HepG2 (cell line): ENCODE results near the gene GDAP1L1. TPM values are rescaled to one million over a fixed set of nuclear protein-coding genes. Genes with fewer than 3 reads are reported as not detected.

ENCODE experiments used
- ATAC-seq: fragments of 200-7000 bp; cut with Tn5 transposase; 3 replicates; pipeline ENCODE4 v1.9.1; 2020; ENCODE audit warnings: mild to moderate bottlenecking, moderate library complexity
- BruUV-seq: library from RNA; stranded (reverse); fragments of 400-500 nt; replicated peaks from 2 replicates; lab custom pipeline; 2021; lab: Mats Ljungman, UMichigan
- CTCF ChIA-PET: fragments of 300-600 bp; formaldehyde crosslinking; extraction: SDS; loops from one replicate; lab custom pipeline; 2021; ENCODE audit warnings: low total read pairs, inconsistent platforms, low intra/inter-chr PET ratio; lab: Yijun Ruan, JAX
- POLR2A ChIA-PET: fragments of 350-600 bp; sonication (Branson Sonifier 250); formaldehyde crosslinking; loops from one replicate; lab custom pipeline; 2020; ENCODE audit warnings: antibody characterized with exemption, inconsistent platforms; lab: Yijun Ruan, JAX
- DNase-seq: peaks from one replicate; pipeline ENCODE4 v3.0.0-alpha.2; 2015; ENCODE audit warnings: low spot score
- FAIRE-seq: peaks from 3 replicates; lab custom pipeline; 2011; peaks lifted over from hg19 to GRCh38; lab: Jason Lieb, UNC
- H2AFZ ChIP-seq: one replicate; pipeline ENCODE4 v1.6.1; 2011; ENCODE audit warnings: low read length, inconsistent platforms
- H3K27ac ChIP-seq: fragments of 300-600 bp; 3 replicates; pipeline ENCODE4 v1.8.0; 2011; ENCODE audit warnings: mixed run types, mild to moderate bottlenecking, mixed read lengths, low read length, inconsistent platforms; ENCODE audit not compliant: insufficient read depth; ENCODE audit errors: extremely low read length
- H3K27me3 ChIP-seq, 2 experiments: fragments of 200-600 bp in 1 of 2; 2 replicates in 1 of 2; 3 replicates in 1 of 2; pipeline versions ENCODE4 v1.6.0 to v1.8.0; 2011; ENCODE audit warnings: low read length in 2 of 2, mild to moderate bottlenecking in 2 of 2, moderate library complexity in 2 of 2, inconsistent platforms in 1 of 2; ENCODE audit not compliant: insufficient read depth in 2 of 2, control insufficient read depth in 1 of 2
- H3K36me3 ChIP-seq, 2 experiments: fragments of 200-600 bp in 1 of 2; replicated peaks in 1 of 2; 2 replicates in 1 of 2; 3 replicates in 1 of 2; pipeline versions ENCODE4 v1.5.1 to v1.8.0; 2011; ENCODE audit warnings: low read length in 2 of 2, inconsistent platforms in 1 of 2; ENCODE audit not compliant: insufficient read depth in 2 of 2, control insufficient read depth in 1 of 2
- H3K4me1 ChIP-seq: 2 replicates; pipeline ENCODE4 v1.5.1; 2012; ENCODE audit warnings: low read length, inconsistent platforms; ENCODE audit not compliant: insufficient read depth
- H3K4me2 ChIP-seq: 2 replicates; pipeline ENCODE4 v1.6.0; 2011; ENCODE audit warnings: low read depth, low read length, inconsistent platforms
- H3K4me3 ChIP-seq, 3 experiments: fragments of 200-600 bp in 1 of 3; sonication (generic), shearing (Covaris generic) in 1 of 3; replicated peaks in 1 of 3; 2 replicates each; pipeline ENCODE4 v1.5.1; 2011 to 2016; ENCODE audit warnings: low read length in 3 of 3, inconsistent platforms in 2 of 3, low read depth in 2 of 3, mild to moderate bottlenecking in 2 of 3, control low read depth in 1 of 3, mixed read lengths in 1 of 3; ENCODE audit not compliant: insufficient read depth in 1 of 3
- H3K79me2 ChIP-seq: one replicate; pipeline ENCODE4 v1.6.1; 2011; ENCODE audit warnings: low read length, inconsistent platforms; ENCODE audit not compliant: insufficient read depth
- H3K9ac ChIP-seq: 2 replicates; pipeline ENCODE4 v1.6.0; 2011; ENCODE audit warnings: mild to moderate bottlenecking, low read depth, low read length, inconsistent platforms; ENCODE audit not compliant: insufficient read depth
- H3K9me3 ChIP-seq: 2 replicates; pipeline ENCODE4 v1.5.1; 2012; ENCODE audit warnings: mild to moderate bottlenecking, low read length
- H4K20me1 ChIP-seq: 2 replicates; pipeline ENCODE4 v1.6.0; 2011; ENCODE audit warnings: inconsistent platforms, mild to moderate bottlenecking, low read length, moderate library complexity; ENCODE audit not compliant: insufficient read depth
- GATA4 ChIP-seq: sonication (generic); IDR thresholded peaks from 2 replicates; pipeline ENCODE4 v1.6.1; 2016; ENCODE audit warnings: antibody characterized with exemption, low read depth, borderline replicate concordance
- GFI1 ChIP-seq: sonication (generic); formaldehyde crosslinking; IDR thresholded peaks from 2 replicates; pipeline ENCODE4 v1.5.0; 2020; ENCODE audit warnings: missing genetic modification reagents, mild to moderate bottlenecking, borderline replicate concordance
- MYC ChIP-seq: sonication (generic); formaldehyde crosslinking; IDR thresholded peaks from 2 replicates; pipeline ENCODE4 v1.9.0; 2021; ENCODE audit warnings: missing genetic modification reagents, borderline replicate concordance
- PAWR ChIP-seq: sonication (generic); formaldehyde crosslinking; IDR thresholded peaks from 2 replicates; pipeline ENCODE4 v1.4.0; 2020; ENCODE audit warnings: missing genetic modification reagents, mild to moderate bottlenecking, borderline replicate concordance
- PAX8 ChIP-seq: sonication (generic); formaldehyde crosslinking; IDR thresholded peaks from 2 replicates; pipeline ENCODE4 v1.8.0; 2022; ENCODE audit warnings: mild to moderate bottlenecking, missing genetic modification reagents, borderline replicate concordance
- THAP11 ChIP-seq: IDR thresholded peaks from 2 replicates; pipeline ENCODE4 v1.6.1; 2016; ENCODE audit warnings: missing biosample characterization, missing genetic modification reagents
- ZMYM3 ChIP-seq: sonication (generic); formaldehyde crosslinking; IDR thresholded peaks from 2 replicates; pipeline ENCODE4 v1.5.1; 2020; ENCODE audit warnings: mild to moderate bottlenecking, missing genetic modification reagents
- ZNF143 ChIP-seq: sonication (generic); formaldehyde crosslinking; IDR thresholded peaks from 2 replicates; pipeline ENCODE4 v1.4.0; 2020; ENCODE audit warnings: missing genetic modification reagents
- ZNF703 ChIP-seq: sonication (generic); formaldehyde crosslinking; IDR thresholded peaks from 2 replicates; pipeline ENCODE4 v1.5.1; 2020; ENCODE audit warnings: missing genetic modification reagents, mild to moderate bottlenecking, moderate library complexity, borderline replicate concordance
- ZNF768 ChIP-seq: sonication (generic); formaldehyde crosslinking; IDR thresholded peaks from 2 replicates; pipeline ENCODE4 v1.4.0; 2020; ENCODE audit warnings: missing genetic modification reagents
- ZUFSP ChIP-seq: sonication (generic); formaldehyde crosslinking; IDR thresholded peaks from 2 replicates; pipeline ENCODE4 v1.9.0; 2021; ENCODE audit warnings: missing genetic modification reagents, mild to moderate bottlenecking, borderline replicate concordance
- WGBS: methylation state at CpG from one replicate; pipeline ENCODE4 v1.1.6; 2017; ENCODE audit warnings: low lambda C conversion rate; 5-methylcytosine and 5-hydroxymethylcytosine counted together
- in situ Hi-C: cut with HindIII; loops from 2 replicates; pipeline ENCODE4 v1.10.0; 2017; ENCODE audit warnings: low pct_unique_long_range_greater_than_20kb; ENCODE audit not compliant: extremely low pct_ligation_motif_present
- intact Hi-C: fragments of 100-400 bp; cut with micrococcal nuclease; formaldehyde crosslinking; loops from one replicate; pipeline ENCODE4 v1.10.0; 2022; ENCODE audit not compliant: unreplicated experiment
- polyA plus RNA-seq, 8 experiments: library from polyadenylated mRNA; depleted of rRNA in 3 of 8; stranded (reverse) in 7 of 8; unstranded in 1 of 8; fragments of >200 nt; fragmentation: Illumina TruSeq in 4 of 8; extraction: Trizol in 4 of 8; gene quantifications; 2 replicates each; pipeline versions ENCODE4 v1.2.1 to v1.2.3, GENCODE V29; 2011 to 2016; ENCODE audit warnings: low read depth in 4 of 8, missing spikeins in 1 of 8, mixed read lengths in 1 of 8; ENCODE audit not compliant: insufficient read depth in 1 of 8
- total RNA-seq, 5 experiments: library from RNA; depleted of rRNA; stranded (reverse); fragments of >200 nt; fragmentation: Illumina TruSeq; extraction: Trizol; gene quantifications; 2 replicates each; pipeline ENCODE4 v1.2.3, GENCODE V29; 2016; ENCODE audit warnings: low read depth in 1 of 5
- TF ChIP-seq, protein P1 (sequence below): sonication (generic); formaldehyde crosslinking; IDR thresholded peaks from 2 replicates; pipeline ENCODE4 v1.8.0; 2022; ENCODE audit warnings: mild to moderate bottlenecking, missing genetic modification reagents
- TF ChIP-seq, protein P2 (sequence below): sonication (generic); formaldehyde crosslinking; IDR thresholded peaks from 2 replicates; pipeline ENCODE4 v1.4.0; 2020; ENCODE audit warnings: missing genetic modification reagents

The GDAP1L1 gene
- total and polyA plus RNA-seq, 2 of the 13 experiments (the other 11 are each of a cell fraction or from before 2014, with no cell fraction given): 0.04 TPM; not detected in 1

- POLR2A ChIA-PET: interaction anchor here (1.1 to 2.0 kb wide), 2 partner anchors 69 to 78 kb away, joined by 5 to 6 read pairs; partner anchors contain the start of gene FITM2
- H3K27me3 ChIP-seq: no peaks in the 10 kb centered on the region; a peak in 1 of 5 replicates
- in situ Hi-C loops: no loop called here
- no peaks in the 10 kb centered on the region for H4K20me1 ChIP-seq
- H3K4me3 ChIP-seq: no peak overlapping the region
- CTCF ChIA-PET: no interaction called here
- BruUV-seq: no TSS peak
- H3K79me2 ChIP-seq: no peaks in the 10 kb centered on the region
- no peak for DNase-seq
- intact Hi-C loops: no loop called here
- FAIRE-seq: no peak
- no peaks in the 10 kb centered on the region for H3K9me3 ChIP-seq
- no peak overlapping the region for H3K27ac ChIP-seq
- ATAC-seq: no peak
- H2AFZ ChIP-seq: no peak overlapping the region
- H3K4me1 ChIP-seq: peaks cover 22% of the 10 kb centered on the region
- WGBS: 29% methylated on average over 6 of the region's 6 CpGs
- H3K4me2 ChIP-seq: no peak overlapping the region
- no peaks in the 10 kb centered on the region for H3K36me3 ChIP-seq
- no peak overlapping the region for H3K9ac ChIP-seq
- TF ChIP-seq ZNF143 (CRISPR knock-in tag) (0 out of 2 replicates have a peak, but pooled peaks have one; percentile 31), ZNF768 (CRISPR knock-in tag) (peak; percentile 82), ZNF703 (no peak), ZUFSP (no peak), GATA4 (no peak), GFI1 (no peak), ZMYM3 (CRISPR knock-in tag) (0 out of 2 replicates have a peak, but pooled peaks have one; percentile 41), THAP11 (CRISPR knock-in tag) (peak; percentile 72), MYC (no peak), PAWR (CRISPR knock-in tag) (no peak), PAX8 (CRISPR knock-in tag) (no peak)
- TF ChIP-seq, protein P1, sequence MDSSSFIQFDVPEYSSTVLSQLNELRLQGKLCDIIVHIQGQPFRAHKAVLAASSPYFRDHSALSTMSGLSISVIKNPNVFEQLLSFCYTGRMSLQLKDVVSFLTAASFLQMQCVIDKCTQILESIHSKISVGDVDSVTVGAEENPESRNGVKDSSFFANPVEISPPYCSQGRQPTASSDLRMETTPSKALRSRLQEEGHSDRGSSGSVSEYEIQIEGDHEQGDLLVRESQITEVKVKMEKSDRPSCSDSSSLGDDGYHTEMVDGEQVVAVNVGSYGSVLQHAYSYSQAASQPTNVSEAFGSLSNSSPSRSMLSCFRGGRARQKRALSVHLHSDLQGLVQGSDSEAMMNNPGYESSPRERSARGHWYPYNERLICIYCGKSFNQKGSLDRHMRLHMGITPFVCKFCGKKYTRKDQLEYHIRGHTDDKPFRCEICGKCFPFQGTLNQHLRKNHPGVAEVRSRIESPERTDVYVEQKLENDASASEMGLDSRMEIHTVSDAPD (CRISPR knock-in tag): no peak
- TF ChIP-seq, protein P2, sequence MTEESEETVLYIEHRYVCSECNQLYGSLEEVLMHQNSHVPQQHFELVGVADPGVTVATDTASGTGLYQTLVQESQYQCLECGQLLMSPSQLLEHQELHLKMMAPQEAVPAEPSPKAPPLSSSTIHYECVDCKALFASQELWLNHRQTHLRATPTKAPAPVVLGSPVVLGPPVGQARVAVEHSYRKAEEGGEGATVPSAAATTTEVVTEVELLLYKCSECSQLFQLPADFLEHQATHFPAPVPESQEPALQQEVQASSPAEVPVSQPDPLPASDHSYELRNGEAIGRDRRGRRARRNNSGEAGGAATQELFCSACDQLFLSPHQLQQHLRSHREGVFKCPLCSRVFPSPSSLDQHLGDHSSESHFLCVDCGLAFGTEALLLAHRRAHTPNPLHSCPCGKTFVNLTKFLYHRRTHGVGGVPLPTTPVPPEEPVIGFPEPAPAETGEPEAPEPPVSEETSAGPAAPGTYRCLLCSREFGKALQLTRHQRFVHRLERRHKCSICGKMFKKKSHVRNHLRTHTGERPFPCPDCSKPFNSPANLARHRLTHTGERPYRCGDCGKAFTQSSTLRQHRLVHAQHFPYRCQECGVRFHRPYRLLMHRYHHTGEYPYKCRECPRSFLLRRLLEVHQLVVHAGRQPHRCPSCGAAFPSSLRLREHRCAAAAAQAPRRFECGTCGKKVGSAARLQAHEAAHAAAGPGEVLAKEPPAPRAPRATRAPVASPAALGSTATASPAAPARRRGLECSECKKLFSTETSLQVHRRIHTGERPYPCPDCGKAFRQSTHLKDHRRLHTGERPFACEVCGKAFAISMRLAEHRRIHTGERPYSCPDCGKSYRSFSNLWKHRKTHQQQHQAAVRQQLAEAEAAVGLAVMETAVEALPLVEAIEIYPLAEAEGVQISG (CRISPR knock-in tag): no peak
Observed at GRCh38 chr20:44233436-44234016, 13.6 kb upstream of the GDAP1L1 start.
